ENCODE data around the gene RPL22L1. TPM values are rescaled to one million over a fixed set of nuclear protein-coding genes. Genes with fewer than 3 reads are reported as not detected.
"Not testable (repeated sequence)": the region's sequence is repeated elsewhere in the genome, so short reads cannot be mapped to it uniquely, and the experiment has no call there.

Gene RPL22L1
- polyA plus RNA-seq, 1 donor from 2014 or later: 86.6 TPM

- H4K20me1 ChIP-seq (ENCODE audit: insufficient read depth): no peaks in the 10 kb centered on the region
- H3K36me3 ChIP-seq (ENCODE audit: insufficient read depth, low read length): no peaks in the 10 kb centered on the region
- no peaks in the 10 kb centered on the region for H3K9me2 ChIP-seq (ENCODE audit: insufficient read depth, low read length)
- H3K9me3 ChIP-seq (ENCODE audit: low read length): peaks cover 4% of the 10 kb centered on the region
- H3F3A ChIP-seq (ENCODE audit: insufficient read depth, low read length, poor library complexity, severe bottlenecking): no peaks in the 10 kb centered on the region
- no peak overlapping the region for H3K4me2 ChIP-seq (ENCODE audit: low read length)
- no peak overlapping the region for H2AFZ ChIP-seq (ENCODE audit: low read depth, low read length)
- H3K27ac ChIP-seq (ENCODE audit: low read length): no peak overlapping the region
- no peak overlapping the region for H3K9ac ChIP-seq (ENCODE audit: low read length)
- H3K4me3 ChIP-seq (ENCODE audit: low read length): no peak overlapping the region
- H3K79me2 ChIP-seq (replicated peaks; ENCODE audit: insufficient read depth, low read length): no peaks in the 10 kb centered on the region
- TF ChIP-seq POLR2AphosphoS5 (IDR thresholded peaks at IDR 0.05): no peak
- H3K27me3 ChIP-seq (ENCODE audit: insufficient read depth, low read depth, low read length): no peaks in the 10 kb centered on the region
These were observed 26.8 kb upstream of the RPL22L1 start for GRCh38 chr3:170896781-170897180.

DNA sequence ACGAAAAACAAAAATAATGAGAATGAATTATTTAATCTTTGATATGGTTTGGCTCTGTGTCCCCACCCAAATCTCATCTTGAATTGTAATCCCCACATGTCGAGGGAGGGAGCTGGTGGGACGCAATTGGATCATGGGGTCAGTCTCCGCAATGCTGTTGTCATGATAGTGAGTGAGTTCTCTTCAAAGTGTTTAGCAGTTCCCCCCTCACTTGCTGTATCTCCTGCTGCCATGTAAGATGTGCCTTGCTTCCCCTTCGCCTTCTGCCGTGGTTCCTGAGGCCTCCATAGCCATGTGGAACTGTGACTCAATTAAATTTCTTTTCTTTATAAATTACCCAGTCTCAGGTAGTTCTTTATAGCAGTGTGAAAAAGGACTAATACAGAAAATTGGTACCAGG, 26.3 kb upstream of the RPL22L1 start:
- not testable (repeated sequence) for H3K4me3 ChIP-seq (ENCODE audit: low read length); H3K9me2 ChIP-seq (ENCODE audit: insufficient read depth, low read length); H3K4me2 ChIP-seq (ENCODE audit: low read length); H4K20me1 ChIP-seq (ENCODE audit: insufficient read depth); H3K79me2 ChIP-seq (replicated peaks; ENCODE audit: insufficient read depth, low read length); H3K27me3 ChIP-seq (ENCODE audit: insufficient read depth, low read depth, low read length); H3K9me3 ChIP-seq (ENCODE audit: low read length); H3K36me3 ChIP-seq (ENCODE audit: insufficient read depth, low read length); H3K9ac ChIP-seq (ENCODE audit: low read length); H3K27ac ChIP-seq (ENCODE audit: low read length); H3F3A ChIP-seq (ENCODE audit: insufficient read depth, low read length, poor library complexity, severe bottlenecking); H2AFZ ChIP-seq (ENCODE audit: low read depth, low read length)

GRCh38 chr3:170893895-170894294, 23.9 kb upstream of the RPL22L1 start:
- Histone ChIP-seq H4K20me1 (ENCODE audit: insufficient read depth) (no peaks in the 10 kb centered on the region), H3K27me3 (ENCODE audit: insufficient read depth, low read depth, low read length) (no peaks in the 10 kb centered on the region), H3K9me2 (ENCODE audit: insufficient read depth, low read length) (no peaks in the 10 kb centered on the region), H3K4me2 (ENCODE audit: low read length) (no peak overlapping the region), H3K36me3 (ENCODE audit: insufficient read depth, low read length) (no peaks in the 10 kb centered on the region), H2AFZ (ENCODE audit: low read depth, low read length) (no peak overlapping the region), H3K9ac (ENCODE audit: low read length) (no peak overlapping the region), H3K27ac (ENCODE audit: low read length) (no peak overlapping the region), H3K79me2 (replicated peaks; ENCODE audit: insufficient read depth, low read length) (no peaks in the 10 kb centered on the region), H3F3A (ENCODE audit: insufficient read depth, low read length, poor library complexity, severe bottlenecking) (no peaks in the 10 kb centered on the region), H3K9me3 (ENCODE audit: low read length) (peaks cover 4% of the 10 kb centered on the region), H3K4me3 (ENCODE audit: low read length) (no peak overlapping the region)
- no peak for TF ChIP-seq EZH2 (IDR thresholded peaks at IDR 0.05; ENCODE audit: borderline replicate concordance, insufficient read depth, low read length, poor library complexity, severe bottlenecking)
- no peak for TF ChIP-seq SMC3 (conservative IDR thresholded peaks at IDR 0.05; ENCODE audit: poor library complexity)
- no peak for TF ChIP-seq TAF1 (IDR thresholded peaks at IDR 0.05; ENCODE audit: low read depth)
- TF ChIP-seq MXI1 (conservative IDR thresholded peaks at IDR 0.05; ENCODE audit: poor library complexity, severe bottlenecking): no peak
- no peak for TF ChIP-seq POLR2AphosphoS5 (IDR thresholded peaks at IDR 0.05)
- TF ChIP-seq REST (IDR thresholded peaks at IDR 0.05; ENCODE audit: borderline replicate concordance): no peak
- TF ChIP-seq RAD21 (conservative IDR thresholded peaks at IDR 0.05): no peak
- no peak for TF ChIP-seq EP300 (conservative IDR thresholded peaks at IDR 0.05; ENCODE audit: poor library complexity, severe bottlenecking)
- TF ChIP-seq CTCF (IDR thresholded peaks at IDR 0.05; ENCODE audit: poor library complexity, severe bottlenecking): no peak

Measured in neural cell (in vitro differentiated cells).